DOHH2 (cell line): ENCODE data around the gene CMIP.

Experiments
- H3F3A ChIP-seq: fragments of 200-600 bp; sonication (generic), shearing (Covaris generic); 2 replicates; pipeline ENCODE4 v1.6.0; 2016; ENCODE audit warnings: antibody characterized with exemption, mild to moderate bottlenecking; ENCODE audit not compliant: control insufficient read depth, insufficient read depth
- H3K27ac ChIP-seq: fragments of 200-600 bp; sonication (generic); 2 replicates; pipeline ENCODE4 v1.5.1; 2014; ENCODE audit warnings: low read depth, mild to moderate bottlenecking, low read length, moderate library complexity
- H3K27me3 ChIP-seq: fragments of 200-600 bp; sonication (generic); 2 replicates; pipeline ENCODE4 v1.6.1; 2014; ENCODE audit warnings: mild to moderate bottlenecking, low read length, mixed read lengths; ENCODE audit not compliant: control insufficient read depth
- H3K36me3 ChIP-seq: fragments of 200-600 bp; sonication (generic); 2 replicates; pipeline ENCODE4 v1.6.1; 2014; ENCODE audit warnings: mild to moderate bottlenecking, low read length, moderate library complexity, mixed read lengths; ENCODE audit not compliant: control insufficient read depth
- H3K4me1 ChIP-seq: fragments of 200-600 bp; sonication (generic); 2 replicates; pipeline ENCODE4 v1.6.1; 2014; ENCODE audit warnings: mild to moderate bottlenecking, low read length, mixed read lengths; ENCODE audit not compliant: control insufficient read depth
- H3K4me2 ChIP-seq: fragments of 200-600 bp; sonication (generic); 2 replicates; pipeline ENCODE4 v1.6.0; 2014; ENCODE audit warnings: mild to moderate bottlenecking, low read length, moderate library complexity
- H3K4me3 ChIP-seq: fragments of 200-600 bp; sonication (generic); 2 replicates; pipeline ENCODE4 v1.5.1; 2014; ENCODE audit warnings: mild to moderate bottlenecking, low read length, mixed read lengths
- H3K79me2 ChIP-seq: fragments of 200-600 bp; sonication (generic); 2 replicates; pipeline ENCODE4 v1.6.1; 2014; ENCODE audit warnings: mild to moderate bottlenecking, low read length, mixed read lengths; ENCODE audit not compliant: control insufficient read depth
- H3K9me2 ChIP-seq: fragments of 200-600 bp; sonication (generic); replicated peaks from 2 replicates; pipeline ENCODE4 v1.6.1; 2014; ENCODE audit warnings: mild to moderate bottlenecking, low read length, mixed read lengths; ENCODE audit not compliant: control insufficient read depth
- H3K9me3 ChIP-seq: fragments of 200-600 bp; sonication (generic); 2 replicates; pipeline ENCODE4 v1.6.1; 2014; ENCODE audit warnings: antibody characterized with exemption, low read length, mixed read lengths; ENCODE audit not compliant: control insufficient read depth, insufficient read depth
- H4K20me1 ChIP-seq: fragments of 200-600 bp; sonication (generic); 2 replicates; pipeline ENCODE4 v1.6.0; 2014; ENCODE audit warnings: low read depth, mild to moderate bottlenecking, antibody characterized with exemption, low read length, moderate library complexity; ENCODE audit not compliant: control insufficient read depth, insufficient read depth
- EZH2phosphoT487 ChIP-seq: fragments of 200-600 bp; sonication (generic); IDR thresholded peaks from 2 replicates; pipeline ENCODE4 v1.6.1; 2017; ENCODE audit warnings: borderline replicate concordance, mild to moderate bottlenecking, antibody characterized with exemption, low read length, moderate library complexity, mixed read lengths
- TF ChIP-seq, protein P1 (sequence below): fragments of 200-600 bp; sonication (generic); IDR thresholded peaks from one replicate; pipeline ENCODE4 v1.5.1; 2014; ENCODE audit warnings: antibody characterized with exemption, mild to moderate bottlenecking, low read depth, low read length; ENCODE audit not compliant: poor library complexity, severe bottlenecking

CMIP gene

DNA sequence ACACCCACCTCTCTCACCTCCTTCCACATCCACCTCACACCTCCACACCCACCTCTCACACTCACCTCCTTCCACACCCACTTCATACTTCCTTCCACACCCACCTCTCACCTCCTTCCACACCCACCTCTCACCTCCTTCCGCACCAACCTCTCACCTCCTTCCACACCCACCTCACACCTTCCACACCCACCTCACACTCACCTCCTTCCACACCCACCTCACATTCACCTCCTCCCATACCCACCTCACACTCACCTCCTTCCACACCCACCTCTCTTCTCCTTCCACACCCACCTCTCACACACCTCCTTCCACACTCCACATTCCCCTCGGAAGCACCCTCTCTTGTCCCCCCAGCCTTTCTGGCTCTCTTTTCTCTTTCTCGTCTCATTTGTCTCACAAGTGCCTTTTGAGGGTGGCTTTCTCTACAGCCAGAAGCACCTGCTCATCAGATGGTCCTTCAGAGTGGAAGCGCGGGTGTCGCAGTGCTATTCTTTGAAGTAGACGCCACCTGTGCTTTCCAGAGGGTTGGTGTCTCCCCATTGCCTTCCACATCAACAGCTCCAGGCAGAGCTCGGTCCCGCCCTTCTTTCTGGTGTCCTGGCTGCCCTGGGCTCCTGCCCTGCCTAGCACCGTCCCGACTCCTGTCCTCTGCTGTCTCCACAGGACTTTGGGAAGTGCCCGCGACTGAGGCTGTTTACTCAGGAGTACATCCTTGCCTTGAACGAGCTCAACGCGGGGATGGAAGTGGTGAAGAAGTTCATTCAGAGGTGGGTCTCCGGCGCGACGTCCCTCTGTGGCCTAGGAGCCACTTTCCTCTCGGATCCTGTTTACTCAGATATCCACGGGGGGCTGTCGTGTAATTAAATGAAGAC lies 225.1 kb downstream of the CMIP start:
- Histone ChIP-seq H3F3A (no peaks in the 10 kb centered on the region), H3K27ac (no peak overlapping the region), H4K20me1 (no peaks in the 10 kb centered on the region; the same call in 1 of the 2 replicates), H3K9me2 (no peaks in the 10 kb centered on the region), H3K4me3 (no peak overlapping the region), H3K36me3 (peaks cover 5% of the 10 kb centered on the region; the same call in 1 of the 2 replicates), H3K4me2 (no peak overlapping the region), H3K4me1 (no peaks in the 10 kb centered on the region), H3K9me3 (no peaks in the 10 kb centered on the region), H3K27me3 (no peaks in the 10 kb centered on the region), H3K79me2 (no peaks in the 10 kb centered on the region)
- TF ChIP-seq EZH2phosphoT487: no peak
- TF ChIP-seq, protein P1, sequence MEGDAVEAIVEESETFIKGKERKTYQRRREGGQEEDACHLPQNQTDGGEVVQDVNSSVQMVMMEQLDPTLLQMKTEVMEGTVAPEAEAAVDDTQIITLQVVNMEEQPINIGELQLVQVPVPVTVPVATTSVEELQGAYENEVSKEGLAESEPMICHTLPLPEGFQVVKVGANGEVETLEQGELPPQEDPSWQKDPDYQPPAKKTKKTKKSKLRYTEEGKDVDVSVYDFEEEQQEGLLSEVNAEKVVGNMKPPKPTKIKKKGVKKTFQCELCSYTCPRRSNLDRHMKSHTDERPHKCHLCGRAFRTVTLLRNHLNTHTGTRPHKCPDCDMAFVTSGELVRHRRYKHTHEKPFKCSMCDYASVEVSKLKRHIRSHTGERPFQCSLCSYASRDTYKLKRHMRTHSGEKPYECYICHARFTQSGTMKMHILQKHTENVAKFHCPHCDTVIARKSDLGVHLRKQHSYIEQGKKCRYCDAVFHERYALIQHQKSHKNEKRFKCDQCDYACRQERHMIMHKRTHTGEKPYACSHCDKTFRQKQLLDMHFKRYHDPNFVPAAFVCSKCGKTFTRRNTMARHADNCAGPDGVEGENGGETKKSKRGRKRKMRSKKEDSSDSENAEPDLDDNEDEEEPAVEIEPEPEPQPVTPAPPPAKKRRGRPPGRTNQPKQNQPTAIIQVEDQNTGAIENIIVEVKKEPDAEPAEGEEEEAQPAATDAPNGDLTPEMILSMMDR: no peak

DNA sequence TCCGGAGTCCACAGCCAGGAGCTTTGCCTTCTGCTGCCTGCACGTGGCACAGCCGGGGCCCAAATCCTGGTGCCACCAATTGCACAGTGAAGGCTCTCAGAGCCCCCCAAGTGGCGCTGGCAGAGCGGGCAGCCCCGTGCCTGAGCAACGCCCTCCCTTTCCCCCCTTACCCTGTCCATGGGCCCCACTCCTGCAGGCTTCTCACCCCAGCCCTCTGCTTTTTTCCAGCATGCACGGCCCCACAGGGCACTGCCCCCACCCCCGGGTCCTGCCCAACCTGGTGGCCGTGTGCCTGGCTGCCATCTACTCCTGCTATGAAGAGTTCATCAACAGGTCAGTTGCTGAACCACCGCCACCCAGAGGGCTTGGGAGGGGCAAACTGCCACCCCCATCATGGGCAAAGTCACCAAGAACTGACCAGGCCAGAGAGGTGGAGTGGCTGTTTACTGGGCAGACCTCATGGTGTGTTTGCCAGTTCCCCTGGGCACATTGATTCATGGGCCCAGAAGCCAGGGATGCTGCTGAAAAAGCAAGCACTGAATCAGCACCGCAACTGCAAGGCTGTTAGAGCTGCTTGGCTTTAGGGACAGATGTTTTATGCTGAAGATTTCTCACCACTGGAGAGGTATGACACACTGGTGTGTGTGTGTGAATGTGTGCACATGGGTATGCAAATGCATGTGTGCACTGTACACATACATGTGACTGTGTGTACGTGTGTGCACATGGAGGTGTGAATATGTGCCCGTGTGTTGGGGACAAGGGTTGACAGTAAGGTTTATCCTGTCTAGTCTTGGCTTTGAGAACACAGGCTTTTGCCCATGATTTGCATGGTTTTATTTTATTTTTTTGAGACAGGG lies 227.4 kb downstream of the CMIP start:
- Histone ChIP-seq H3K79me2 (no peaks in the 10 kb centered on the region), H3K36me3 (peaks cover 5% of the 10 kb centered on the region; the same call in 1 of the 2 replicates), H3K27me3 (no peaks in the 10 kb centered on the region), H3F3A (no peaks in the 10 kb centered on the region), H3K9me2 (no peaks in the 10 kb centered on the region), H3K4me2 (no peak overlapping the region), H4K20me1 (no peaks in the 10 kb centered on the region), H3K9me3 (no peaks in the 10 kb centered on the region), H3K4me1 (no peaks in the 10 kb centered on the region), H3K4me3 (no peak overlapping the region), H3K27ac (no peak overlapping the region)
- TF ChIP-seq, protein P1: no peak
- TF ChIP-seq EZH2phosphoT487: no peak

DNA sequence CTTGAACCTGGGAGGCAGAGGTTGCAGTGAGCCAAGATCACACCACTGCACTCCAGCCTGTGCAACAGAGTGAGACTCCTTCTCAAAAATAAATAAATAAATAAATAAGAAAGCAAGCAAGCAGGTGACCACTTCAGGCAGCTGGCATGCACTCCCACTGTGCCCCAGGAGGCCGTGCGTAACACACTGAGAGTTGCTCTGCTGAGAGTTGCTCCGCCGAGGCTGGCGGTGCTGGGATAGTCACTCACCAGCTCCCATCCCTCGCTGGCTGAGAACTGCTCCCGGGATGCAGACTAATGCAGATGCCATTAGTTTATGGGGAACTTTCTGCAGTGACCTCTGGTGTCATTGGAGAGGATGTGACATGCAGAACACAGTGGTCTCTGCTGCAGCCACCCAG lies 228.8 kb downstream of the CMIP start:
- H3K27ac ChIP-seq: no peak overlapping the region
- TF ChIP-seq, protein P1: no peak
- TF ChIP-seq EZH2phosphoT487: no peak
- H3K4me2 ChIP-seq: no peak overlapping the region
- no peaks in the 10 kb centered on the region for H3F3A ChIP-seq
- H3K9me3 ChIP-seq: no peaks in the 10 kb centered on the region
- H3K79me2 ChIP-seq: no peaks in the 10 kb centered on the region
- H4K20me1 ChIP-seq: no peaks in the 10 kb centered on the region
- H3K36me3 ChIP-seq: peaks cover 5% of the 10 kb centered on the region; the same call in 1 of the 2 replicates
- H3K27me3 ChIP-seq: no peaks in the 10 kb centered on the region
- no peaks in the 10 kb centered on the region for H3K9me2 ChIP-seq
- no peak overlapping the region for H3K4me3 ChIP-seq
- no peaks in the 10 kb centered on the region for H3K4me1 ChIP-seq
